HG02840 (cell line): Measurements from ENCODE around the gene COG7.
"Not testable (repeated sequence)": the region's sequence is repeated elsewhere in the genome, so short reads cannot be mapped to it uniquely, and the experiment has no call there.

Experiments
- ATAC-seq: cut with Tn5 transposase; IDR thresholded peaks from one replicate; pipeline ENCODE4 v1.9.1; 2021; ENCODE audit warnings: mild to moderate bottlenecking, moderate library complexity, moderate number of reproducible peaks; ENCODE audit not compliant: unreplicated experiment, low FRiP score

Gene COG7

DNA sequence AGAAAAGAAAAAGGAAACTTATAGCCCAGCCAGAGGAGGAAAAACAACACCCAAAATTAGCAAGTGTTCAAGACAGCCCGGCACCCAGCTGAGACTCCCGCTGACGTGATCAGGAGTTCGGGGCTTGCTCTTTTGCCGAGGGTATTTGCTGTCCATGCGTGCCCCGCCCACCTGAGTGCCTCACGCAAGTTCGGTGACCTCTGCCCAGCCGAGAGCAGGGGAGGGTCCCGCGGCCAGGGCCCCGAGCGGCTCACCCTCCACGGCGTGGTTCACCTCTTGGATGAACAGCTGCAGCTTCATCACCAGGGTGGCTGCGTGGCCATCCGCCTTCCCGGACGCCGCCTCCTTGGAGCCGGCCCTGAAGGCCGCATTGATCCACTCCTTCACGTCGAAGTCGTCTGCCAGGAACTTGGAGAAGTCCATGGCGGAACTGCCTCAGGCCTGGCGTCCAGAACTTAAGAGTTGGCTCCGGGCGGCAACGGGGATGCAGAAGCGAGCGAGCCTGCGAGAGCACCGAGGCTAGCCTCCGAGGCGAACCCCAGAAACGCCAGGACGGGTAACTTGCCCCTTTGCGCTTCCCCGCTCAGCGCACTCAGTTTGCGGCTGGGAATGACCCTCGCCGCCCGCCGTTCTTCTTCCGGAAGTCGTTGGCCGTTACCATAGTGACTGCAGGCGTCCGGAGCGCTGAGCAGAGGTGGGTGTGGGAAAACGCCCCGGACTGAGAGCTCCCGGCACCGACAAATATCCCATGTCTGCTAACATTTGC, at the start of gene COG7:
Gene COG7 (minus strand): TSS at position 618 of the 766 bp plus-strand sequence. CDS start 195 bp downstream, at position 423.
- ATAC-seq, result peak; percentile 75

DNA sequence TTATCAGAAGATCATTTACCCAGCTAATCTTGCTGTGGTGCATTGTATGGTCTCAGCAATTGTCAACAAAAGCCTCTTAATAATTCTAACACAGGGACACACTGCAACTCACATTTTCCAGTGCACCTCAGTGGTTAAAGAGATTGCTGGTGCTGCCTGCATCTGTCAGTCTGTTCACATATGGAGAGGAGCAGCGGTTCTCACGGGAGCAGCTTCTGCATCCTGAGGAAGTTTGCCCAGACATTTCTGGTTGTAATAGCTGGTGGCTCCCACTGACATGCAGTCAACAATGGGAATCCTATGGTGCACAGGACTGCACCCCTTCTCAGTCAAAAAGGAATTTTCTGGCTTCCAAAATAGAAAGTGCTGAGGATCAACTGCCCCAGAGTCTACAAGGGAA, 49.5 kb upstream of the COG7 start:
- no peak for ATAC-seq

DNA sequence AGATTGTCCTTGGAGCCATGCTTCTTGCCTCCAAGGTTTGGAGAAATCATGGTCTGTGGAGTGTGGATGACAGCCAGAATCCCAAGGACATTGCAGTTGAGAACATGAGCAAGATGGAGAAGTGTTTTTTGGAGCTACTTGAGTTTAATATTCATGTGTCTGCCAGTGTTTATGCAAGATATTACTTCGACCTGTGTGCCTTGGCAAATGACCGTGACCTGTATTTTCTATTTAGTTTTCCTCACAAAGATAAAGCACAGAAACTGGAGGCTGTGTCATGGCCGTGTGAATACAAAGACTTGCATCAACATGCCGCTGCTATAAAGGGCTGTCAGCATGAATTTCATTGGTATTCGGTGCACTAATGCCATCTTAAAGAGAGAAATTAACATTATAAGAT, 48.3 kb upstream of the COG7 start:
- no peak for ATAC-seq

DNA sequence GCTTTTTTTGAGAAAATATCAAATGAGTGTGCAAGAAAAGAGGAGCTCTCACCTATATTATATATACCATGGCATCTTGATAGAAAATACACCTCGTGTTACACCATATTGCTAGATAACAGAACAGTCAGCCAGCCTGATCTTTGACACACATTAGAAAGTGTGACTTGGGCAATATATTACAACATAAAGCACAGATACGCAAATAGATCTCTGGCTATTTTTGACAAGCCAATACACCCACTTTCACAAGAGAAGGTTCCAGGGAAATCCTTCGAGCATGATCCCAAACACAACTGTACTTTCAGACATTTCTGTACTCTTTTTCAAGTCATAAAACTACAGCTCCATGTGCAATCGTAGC, 47.9 kb upstream of the COG7 start:
- no peak for ATAC-seq

DNA sequence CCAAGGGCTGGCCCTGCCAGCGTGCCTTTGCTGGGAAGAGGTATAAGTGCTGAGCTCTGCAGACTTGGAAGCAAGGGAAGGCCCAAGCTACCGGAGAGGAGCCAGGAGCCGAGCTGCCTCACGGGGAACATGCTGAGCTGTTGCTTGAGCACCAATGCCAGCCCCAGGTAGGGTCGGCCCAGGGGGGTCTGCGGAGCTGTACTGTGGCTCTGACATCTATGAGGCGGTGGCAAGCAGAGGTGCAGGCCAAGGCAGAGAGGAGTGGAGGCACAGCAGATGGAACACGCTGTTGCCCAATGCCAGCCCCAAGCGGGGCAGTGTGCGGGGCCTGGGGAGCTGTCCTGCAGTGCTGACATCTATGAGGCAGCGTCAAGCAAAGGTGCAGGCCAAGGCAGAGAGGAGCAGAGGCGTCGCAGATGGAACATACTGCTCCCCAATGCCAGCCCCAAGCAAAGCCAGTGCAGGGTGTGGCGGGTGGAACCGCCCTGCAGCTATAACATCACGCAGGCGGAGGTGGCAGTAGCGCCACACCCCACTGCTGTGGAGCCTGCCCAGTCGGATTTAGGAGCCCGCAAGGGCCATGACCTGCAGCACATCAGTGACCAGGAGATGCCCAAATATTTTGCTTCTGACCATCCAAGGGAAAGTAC, 47.3 kb upstream of the COG7 start:
- ATAC-seq, result no peak

DNA sequence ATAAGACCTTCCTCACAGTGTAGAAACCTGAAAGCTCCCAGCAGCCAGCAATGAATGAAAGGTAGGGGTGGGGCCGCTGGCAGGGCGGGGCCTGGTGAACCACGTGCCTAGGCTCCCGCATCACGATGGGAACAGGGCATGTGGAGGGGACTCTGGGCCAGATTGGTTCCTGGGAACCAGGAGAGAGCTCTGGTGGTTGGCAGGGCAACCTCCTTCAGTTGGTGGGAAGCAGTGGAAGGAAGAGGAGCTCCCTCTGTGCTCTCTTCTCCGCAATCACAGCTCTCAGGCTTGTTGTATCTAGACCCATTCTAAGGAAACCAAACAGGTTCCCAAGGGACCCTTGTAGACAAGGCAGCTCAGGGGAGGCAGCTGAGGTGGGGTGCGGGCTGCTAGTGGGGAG, 46.8 kb upstream of the COG7 start:
- ATAC-seq, result no peak

DNA sequence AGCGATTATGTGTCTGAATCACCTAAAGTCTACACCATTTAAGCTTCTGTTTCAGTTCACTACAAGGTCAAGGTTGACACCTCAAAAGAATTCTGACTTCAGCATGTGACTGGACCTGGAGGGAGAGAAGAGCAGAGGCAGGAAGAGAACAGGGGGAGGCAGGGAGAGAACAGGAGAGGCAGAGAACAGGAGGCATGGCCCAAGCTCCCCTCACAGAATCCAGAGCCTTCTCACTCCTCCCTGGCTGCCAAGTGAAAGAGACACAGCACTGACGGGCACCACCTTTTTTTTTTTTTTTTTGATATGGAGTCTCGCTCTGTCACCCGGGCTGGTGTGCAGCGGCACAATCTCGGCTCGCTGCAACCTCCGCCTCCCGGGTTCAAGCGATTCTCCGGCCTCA, 45.9 kb upstream of the COG7 start:
- ATAC-seq, result no peak

DNA sequence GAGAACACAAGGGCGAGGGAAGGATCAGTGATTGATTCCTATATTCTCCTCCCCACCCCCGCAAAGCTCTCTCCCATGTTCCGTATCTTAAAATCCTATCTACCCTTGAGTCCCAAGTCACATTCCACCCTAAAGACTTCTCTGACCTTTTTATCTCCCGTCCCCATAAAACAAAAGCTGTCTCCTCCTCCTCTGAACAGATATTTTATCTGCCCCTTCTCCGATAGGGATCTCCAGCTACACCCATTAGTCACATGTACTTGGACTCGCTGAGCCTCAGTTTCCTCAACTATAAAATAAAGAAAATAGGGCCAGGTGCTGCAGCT, 44.5 kb upstream of the COG7 start:
- no peak for ATAC-seq

DNA sequence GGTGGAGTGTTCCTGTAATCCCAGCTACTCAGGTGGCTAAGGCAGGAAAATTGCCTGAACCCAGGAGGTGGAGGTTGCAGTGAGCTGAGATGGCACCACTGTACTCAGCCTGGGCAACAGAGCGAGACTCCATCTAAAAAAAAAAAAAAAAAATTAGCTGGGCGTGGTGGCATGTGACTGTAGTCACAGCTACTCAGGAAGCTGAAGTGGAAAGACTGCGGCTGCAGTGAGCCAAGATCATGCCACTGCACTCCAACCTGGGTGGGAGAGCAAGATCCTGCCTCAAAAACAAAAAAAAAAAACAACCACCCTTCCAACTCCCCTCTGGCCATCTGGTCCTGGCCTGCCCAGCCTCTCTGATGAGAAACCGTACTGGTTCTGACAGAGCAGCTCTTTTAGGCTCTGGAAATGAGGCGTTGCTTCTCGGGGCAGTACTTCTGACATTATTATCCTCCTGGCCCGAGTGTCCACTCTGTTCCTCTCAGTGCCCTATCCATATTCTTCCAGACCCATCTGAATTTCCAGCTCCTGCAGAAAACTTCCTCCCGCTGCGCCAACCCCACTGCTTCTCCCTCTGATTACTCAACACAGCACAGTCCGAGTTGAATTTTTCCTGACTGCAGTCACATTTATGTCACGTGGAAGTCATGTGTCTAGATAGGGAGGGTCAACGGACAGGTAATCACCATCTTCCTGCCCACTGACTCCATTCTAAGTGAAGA, 44.0 kb upstream of the COG7 start:
- ATAC-seq, result no peak

DNA sequence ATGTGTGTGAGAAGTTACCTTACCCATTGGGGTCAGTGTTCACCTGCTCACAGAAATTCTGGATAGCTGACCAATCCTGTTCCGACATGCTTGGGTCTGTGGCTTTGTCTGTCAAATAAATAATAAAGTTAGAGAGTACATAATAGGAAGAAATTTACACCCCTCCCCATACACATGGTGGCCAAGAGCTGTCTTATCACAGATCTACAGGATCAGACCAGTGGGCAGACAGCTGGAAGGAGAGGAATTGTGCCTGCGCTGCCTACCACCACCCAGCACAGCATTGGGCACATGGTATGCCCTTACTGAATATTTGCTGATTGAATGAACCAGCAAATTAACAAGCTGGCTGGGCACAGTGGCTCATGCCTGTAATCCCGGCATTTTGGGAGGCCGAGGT, 42.7 kb upstream of the COG7 start:
- ATAC-seq, result no peak

DNA sequence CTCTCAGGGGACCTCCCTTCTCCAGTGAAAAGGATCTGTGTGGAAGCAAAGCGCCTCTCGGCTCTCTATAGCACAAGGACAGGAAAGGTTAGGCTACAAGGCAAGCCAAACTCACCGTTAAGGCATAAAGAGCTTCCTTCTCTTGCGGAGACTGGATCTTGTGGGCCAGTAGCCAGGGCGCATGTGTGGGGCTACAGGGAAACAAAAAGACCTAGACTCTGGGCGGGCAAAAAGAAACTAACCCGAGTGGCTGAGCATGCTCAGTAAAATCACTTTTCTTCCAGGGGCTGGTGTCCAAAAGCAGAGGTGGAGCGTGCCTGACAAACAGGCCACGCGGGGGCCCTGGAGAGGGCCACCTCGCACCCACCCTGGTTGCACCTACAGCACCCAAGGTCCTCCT, 41.2 kb upstream of the COG7 start:
- no peak for ATAC-seq

DNA sequence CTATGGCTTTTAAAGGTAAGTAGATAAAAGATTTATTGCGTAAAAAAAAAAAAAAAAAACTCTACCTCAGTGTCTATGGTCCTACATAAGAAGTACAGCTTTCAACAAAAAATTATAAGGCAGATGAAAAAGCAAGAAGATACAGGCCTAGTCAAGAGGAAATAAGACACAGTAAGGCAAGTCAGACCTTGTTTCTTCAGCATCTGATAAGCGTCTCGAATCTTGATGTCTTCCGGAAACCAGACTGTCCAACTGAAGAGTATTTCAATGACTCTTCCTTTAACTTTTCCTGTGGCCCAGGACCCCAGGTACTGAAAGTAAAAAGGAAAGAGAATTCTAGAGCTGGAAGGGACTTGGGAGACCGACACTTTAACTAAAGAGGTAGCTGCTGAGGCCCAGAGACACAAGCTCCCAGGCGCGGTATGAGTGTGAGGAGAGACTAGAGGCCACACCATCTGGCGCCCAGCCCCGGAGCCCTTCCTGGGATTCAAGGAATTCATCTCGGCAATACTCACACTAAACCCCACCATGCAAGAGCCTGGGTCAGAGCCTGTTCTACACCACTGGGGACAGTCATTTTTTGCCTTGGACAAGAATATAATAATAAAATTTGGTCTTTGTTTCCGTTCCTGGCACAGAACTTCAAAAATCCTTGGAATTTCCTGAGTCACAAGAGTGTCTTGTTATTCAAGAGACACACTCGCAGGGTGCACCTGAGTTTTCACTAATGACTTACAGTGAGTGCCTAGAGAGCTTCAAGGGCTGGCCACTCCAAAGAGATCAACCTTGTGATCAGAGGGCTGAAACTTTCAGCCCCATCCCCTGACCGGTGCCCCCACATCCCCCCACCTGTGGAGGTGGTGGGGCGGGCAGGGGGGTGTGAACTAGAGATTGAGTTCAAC, 38.8 kb upstream of the COG7 start:
- no peak for ATAC-seq

DNA sequence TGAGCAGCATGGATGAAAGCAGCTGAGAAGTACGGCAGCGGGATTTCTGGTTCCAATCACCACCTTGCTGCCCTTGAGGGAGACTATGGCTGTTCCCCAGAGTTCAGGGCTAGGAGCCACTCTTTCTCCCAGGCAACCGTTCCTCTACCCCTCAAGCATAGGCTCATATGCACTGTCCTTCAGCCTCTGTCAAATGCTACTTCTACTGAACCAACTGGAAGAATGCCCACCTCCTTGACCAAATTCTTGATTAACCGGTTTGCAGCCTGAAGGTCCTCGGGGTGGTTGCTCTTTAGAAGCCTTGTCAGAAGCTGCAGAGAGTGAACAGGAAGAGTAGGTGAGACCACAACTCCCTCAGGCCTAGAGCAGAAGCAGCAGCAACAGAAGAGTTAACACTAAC, 33.5 kb upstream of the COG7 start:
- no peak for ATAC-seq

DNA sequence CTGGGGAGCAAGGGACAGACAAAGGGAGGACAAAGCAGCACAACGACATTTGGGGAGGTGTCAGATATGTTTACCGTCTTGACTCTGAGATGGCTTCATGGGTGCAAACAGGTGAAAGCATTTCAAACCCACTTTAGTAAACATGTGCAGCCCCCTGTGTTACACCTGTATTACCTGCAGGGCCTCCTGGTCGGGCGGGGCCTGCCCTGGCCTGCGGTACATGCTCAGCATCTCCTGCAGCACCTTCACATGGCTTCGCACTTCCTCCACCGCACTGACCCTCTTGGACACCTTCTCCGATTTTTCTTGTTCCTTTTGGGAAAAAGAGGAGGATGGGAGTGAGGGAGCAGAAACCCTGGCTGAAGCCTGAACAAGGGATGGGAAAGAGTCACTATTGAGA, 32.9 kb upstream of the COG7 start:
- ATAC-seq, result no peak

DNA sequence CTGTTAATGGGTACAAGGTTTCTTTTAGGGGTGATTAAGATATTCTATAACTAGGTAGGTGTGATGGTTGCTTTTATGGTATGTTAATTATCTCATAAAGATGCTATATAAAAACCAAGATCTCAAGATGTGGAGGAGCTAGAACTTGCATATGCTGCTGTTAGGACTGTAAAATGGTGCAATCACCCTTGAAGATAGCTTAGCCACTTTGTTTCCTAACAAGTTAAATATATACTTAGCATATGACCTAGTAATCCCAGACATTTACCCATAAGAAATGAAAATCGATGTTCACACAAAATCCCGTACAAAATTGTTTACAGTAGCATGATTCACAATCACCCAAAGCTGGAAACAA, 32.2 kb upstream of the COG7 start:
- no peak for ATAC-seq

DNA sequence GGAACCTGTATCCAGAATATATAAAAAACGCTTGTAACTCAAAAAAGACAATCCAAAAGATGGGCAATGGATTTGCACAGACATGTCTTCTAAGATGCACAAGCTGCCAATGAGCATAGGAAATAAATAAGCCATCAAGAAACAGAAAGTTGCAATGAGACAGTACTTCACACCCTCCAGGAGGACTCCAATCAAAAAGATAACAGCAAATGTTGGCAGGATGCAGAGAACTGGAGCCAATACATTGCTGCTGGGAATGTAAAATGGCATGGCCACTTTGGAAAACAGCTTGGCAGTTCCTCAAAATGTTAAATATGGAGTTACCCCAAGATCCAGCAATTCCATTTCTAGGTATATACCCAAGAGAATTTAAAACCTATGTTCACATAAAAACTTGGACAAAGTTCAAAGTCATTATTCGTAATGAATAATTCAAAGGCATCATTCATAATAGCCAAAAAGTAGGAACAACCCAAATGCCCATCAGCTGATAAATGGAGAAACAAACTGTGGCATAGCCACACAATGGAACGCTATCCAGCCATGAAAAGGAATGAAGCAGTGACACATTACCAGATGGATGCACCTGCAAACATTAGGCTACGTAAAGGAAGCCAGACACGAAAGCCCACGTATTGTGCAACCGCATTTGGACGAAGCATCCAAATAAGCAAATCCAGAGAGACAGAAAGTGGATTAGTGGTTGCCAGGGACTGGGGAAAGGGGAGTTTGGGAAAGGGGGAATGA, 31.7 kb upstream of the COG7 start:
- ATAC-seq, result no peak

DNA sequence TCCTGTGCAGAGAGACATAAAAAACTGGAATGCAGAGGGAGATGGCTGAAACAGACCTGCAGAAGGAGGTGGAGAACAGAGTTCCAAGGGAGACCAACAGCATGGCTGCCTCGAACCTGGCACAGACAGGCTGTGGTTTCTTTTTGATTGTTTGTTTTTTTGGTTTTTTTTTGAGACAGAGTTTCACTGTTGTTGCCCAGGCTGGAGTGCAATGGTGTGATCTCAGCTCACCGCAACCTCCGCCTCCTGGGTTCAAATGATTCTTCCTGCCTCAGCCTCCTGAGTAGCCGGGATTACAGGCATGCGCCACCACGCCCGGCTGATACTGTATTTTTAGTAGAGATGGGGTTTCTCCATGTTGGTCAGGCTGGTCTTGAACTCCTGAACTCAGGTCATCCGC, 30.5 kb upstream of the COG7 start:
- ATAC-seq, result not testable (repeated sequence)

DNA sequence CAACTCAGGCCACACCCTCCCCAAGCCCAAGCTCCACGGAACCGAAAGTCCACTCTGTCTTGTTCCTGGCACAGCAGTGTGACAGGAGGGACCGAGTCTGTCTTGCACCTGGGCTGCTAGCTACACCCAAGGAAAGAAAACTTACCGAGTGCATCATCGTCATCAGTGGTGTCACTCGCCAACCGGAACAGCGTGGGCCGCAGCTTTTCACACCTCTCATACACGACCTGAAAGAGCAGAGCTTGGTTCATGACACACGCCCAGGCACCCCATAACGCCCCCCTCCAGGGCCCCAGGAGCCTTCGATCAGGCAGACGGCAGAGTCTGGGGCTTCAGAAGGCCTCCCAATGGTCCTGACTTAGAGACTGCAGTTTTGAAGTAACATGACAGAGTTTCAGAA, 29.8 kb upstream of the COG7 start:
- no peak for ATAC-seq

DNA sequence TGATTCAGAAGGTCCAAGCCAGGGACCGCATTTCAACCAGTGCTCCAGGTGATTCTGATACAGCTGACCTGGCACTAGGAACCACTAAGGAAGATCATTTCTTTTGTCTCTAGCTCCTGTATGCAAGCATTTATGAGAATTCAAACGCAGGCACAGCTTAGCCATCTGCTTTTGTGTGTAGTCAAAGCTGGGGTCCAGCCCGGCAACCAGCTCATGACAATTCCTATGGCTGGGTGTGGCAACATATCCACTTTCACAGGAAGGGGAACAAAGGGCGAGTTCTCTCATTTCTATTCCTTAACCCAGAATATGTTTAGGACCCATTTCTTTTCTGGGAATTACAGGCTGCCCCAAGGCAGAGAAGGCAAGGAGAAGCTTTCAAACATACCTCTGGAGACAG, 27.3 kb upstream of the COG7 start:
- no peak for ATAC-seq

DNA sequence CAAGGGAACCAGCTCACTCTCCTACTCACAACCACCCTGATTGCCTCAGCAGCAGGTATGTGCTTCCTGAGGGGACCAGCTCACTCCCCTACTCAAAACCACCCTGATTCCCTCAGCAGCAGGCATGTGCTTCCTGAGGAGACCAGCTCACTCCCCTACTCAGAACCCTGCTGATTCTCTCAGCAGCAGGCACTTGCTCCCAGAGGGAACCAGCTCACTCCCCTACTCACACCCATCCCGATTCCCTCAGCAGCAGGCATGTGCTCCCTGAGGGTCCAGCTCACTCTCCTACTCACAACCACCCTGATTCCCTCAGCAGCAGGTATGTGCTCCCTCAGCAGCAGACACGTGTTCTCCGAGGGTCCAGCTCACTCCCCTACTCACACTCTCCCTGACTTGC, 26.1 kb upstream of the COG7 start:
- ATAC-seq, result no peak
